CD4-positive, alpha-beta T cell (primary cell): Measurements from ENCODE around the gene PTPRM. TPM values are rescaled to one million over a fixed set of nuclear protein-coding genes. Genes with fewer than 3 reads are reported as not detected.

Experiments
- ATAC-seq: fragments of 200-7000 bp; cut with Tn5 transposase; one replicate; pipeline ENCODE4 v1.10.0; 2022; ENCODE audit warnings: mild to moderate bottlenecking; ENCODE audit not compliant: poor library complexity
- CTCF ChIA-PET: fragments of 350-600 bp; sonication (Branson Sonifier 250); formaldehyde crosslinking; loops from one replicate; lab custom pipeline; 2021; ENCODE audit warnings: antibody characterized with exemption, inconsistent platforms; lab: Charles Lee
- POLR2A ChIA-PET: fragments of 350-600 bp; sonication (Branson Sonifier 250); formaldehyde crosslinking; loops from one replicate; lab custom pipeline; 2021; ENCODE audit warnings: antibody characterized with exemption, inconsistent platforms; lab: Charles Lee
- DNase-seq, 14 experiments: peaks; one replicate each; pipeline ENCODE4 v3.0.0-alpha.2; 2013 to 2020; ENCODE audit warnings: mixed read lengths in 2 of 14
- H3K27ac ChIP-seq, 2 donors: one replicate each; pipeline versions ENCODE4 v1.5.1 to v1.7.0; 2013; ENCODE audit warnings: low read length in 2 of 2, low read depth in 1 of 2, mild to moderate bottlenecking in 1 of 2
- H3K27me3 ChIP-seq, 2 experiments: 1 replicate in 1 of 2; 2 replicates in 1 of 2; pipeline versions ENCODE4 v1.6.1 to v1.7.0; 2013; ENCODE audit warnings: low read length in 2 of 2, control low read depth in 1 of 2, mild to moderate bottlenecking in 1 of 2, moderate library complexity in 1 of 2; ENCODE audit not compliant: insufficient read depth in 2 of 2, control insufficient read depth in 1 of 2
- H3K36me3 ChIP-seq: one replicate; pipeline ENCODE4 v1.6.1; 2013; ENCODE audit warnings: low read length, control low read depth; ENCODE audit not compliant: insufficient read depth
- H3K4me1 ChIP-seq: one replicate; pipeline ENCODE4 v1.6.1; 2013; ENCODE audit warnings: low read length, control low read depth; ENCODE audit not compliant: insufficient read depth
- H3K4me3 ChIP-seq: one replicate; pipeline ENCODE4 v1.5.1; 2013; ENCODE audit warnings: mild to moderate bottlenecking, low read length, moderate library complexity
- H3K9me3 ChIP-seq, 2 experiments: 1 replicate in 1 of 2; 2 replicates in 1 of 2; pipeline versions ENCODE4 v1.6.1 to v1.7.0; 2013; ENCODE audit warnings: low read length in 2 of 2, mild to moderate bottlenecking in 2 of 2, control low read depth in 1 of 2, moderate library complexity in 1 of 2; ENCODE audit not compliant: control insufficient read depth in 1 of 2, insufficient read depth in 1 of 2
- H3K27ac Mint-ChIP-seq: one replicate; pipeline ENCODE4 v1.8.0; 2020; ENCODE audit warnings: mixed read lengths
- H3K27me3 Mint-ChIP-seq: one replicate; pipeline ENCODE4 v1.8.0; 2021; ENCODE audit warnings: mixed read lengths
- H3K36me3 Mint-ChIP-seq: one replicate; pipeline ENCODE4 v1.8.0; 2021; ENCODE audit warnings: low read depth, mixed read lengths
- H3K4me1 Mint-ChIP-seq: one replicate; pipeline ENCODE4 v1.8.0; 2021; ENCODE audit warnings: low read depth, mixed read lengths
- H3K4me3 Mint-ChIP-seq: one replicate; pipeline ENCODE4 v1.8.0; 2020; ENCODE audit warnings: mild to moderate bottlenecking, mixed read lengths
- H3K9me3 Mint-ChIP-seq: one replicate; pipeline ENCODE4 v1.8.0; 2020; ENCODE audit warnings: mixed read lengths
- intact Hi-C, 2 experiments: fragments of 100-400 bp; cut with DNase I in 1 of 2; cut with micrococcal nuclease in 1 of 2; formaldehyde crosslinking; loops; one replicate each; pipeline versions ENCODE4 v1.15.1 to v1.9.0; 2023 to 2025; cut with DNase I, micrococcal nuclease
- total RNA-seq, 174 experiments: library from RNA in 2 of 174; stranded (reverse) in 2 of 174; gene quantifications; one replicate each; pipeline ENCODE4 v1.2.3 and lab custom pipeline; 2021 to 2026
- TF ChIP-seq, protein P1 (sequence below): fragments of 200-600 bp; IDR thresholded peaks from one replicate; pipeline ENCODE4 v1.8.0; 2022; ENCODE audit warnings: antibody characterized with exemption, mild to moderate bottlenecking

The PTPRM gene
- total RNA-seq, 2 experiments from 2014 or later = 21.7 to 21.9 TPM

GRCh38 chr18:8337211-8337610, 770.1 kb downstream of the PTPRM start:
- POLR2A ChIA-PET = no interaction called here
- H3K4me1 ChIP-seq = no peaks in the 10 kb centered on the region
- H3K27ac Mint-ChIP-seq = no peak overlapping the region

GRCh38 chr18:8339210-8339609, 772.1 kb downstream of the PTPRM start:
- no peak for DNase-seq
- ChIA-PET POLR2A (no interaction called here), CTCF (no interaction called here)

More at GRCh38 chr18:8337211-8337610, 770.1 kb downstream of the PTPRM start:
- H3K27me3 ChIP-seq = no peaks in the 10 kb centered on the region
- no peaks in the 10 kb centered on the region for H3K4me1 Mint-ChIP-seq
- H3K4me3 ChIP-seq = no peak overlapping the region
- intact Hi-C loops = no loop called here
- H3K27ac ChIP-seq = no peak overlapping the region
- H3K36me3 Mint-ChIP-seq = no peaks in the 10 kb centered on the region
- DNase-seq = no peak
- H3K36me3 ChIP-seq = no peaks in the 10 kb centered on the region
- no peak overlapping the region for H3K4me3 Mint-ChIP-seq
- CTCF ChIA-PET = no interaction called here
- H3K27me3 Mint-ChIP-seq = no peaks in the 10 kb centered on the region
- H3K9me3 Mint-ChIP-seq = no peaks in the 10 kb centered on the region
- peaks cover 0 to 4% of the 10 kb centered on the region in 2 experiments for H3K9me3 ChIP-seq
- no peak for ATAC-seq
- TF ChIP-seq, protein P1, sequence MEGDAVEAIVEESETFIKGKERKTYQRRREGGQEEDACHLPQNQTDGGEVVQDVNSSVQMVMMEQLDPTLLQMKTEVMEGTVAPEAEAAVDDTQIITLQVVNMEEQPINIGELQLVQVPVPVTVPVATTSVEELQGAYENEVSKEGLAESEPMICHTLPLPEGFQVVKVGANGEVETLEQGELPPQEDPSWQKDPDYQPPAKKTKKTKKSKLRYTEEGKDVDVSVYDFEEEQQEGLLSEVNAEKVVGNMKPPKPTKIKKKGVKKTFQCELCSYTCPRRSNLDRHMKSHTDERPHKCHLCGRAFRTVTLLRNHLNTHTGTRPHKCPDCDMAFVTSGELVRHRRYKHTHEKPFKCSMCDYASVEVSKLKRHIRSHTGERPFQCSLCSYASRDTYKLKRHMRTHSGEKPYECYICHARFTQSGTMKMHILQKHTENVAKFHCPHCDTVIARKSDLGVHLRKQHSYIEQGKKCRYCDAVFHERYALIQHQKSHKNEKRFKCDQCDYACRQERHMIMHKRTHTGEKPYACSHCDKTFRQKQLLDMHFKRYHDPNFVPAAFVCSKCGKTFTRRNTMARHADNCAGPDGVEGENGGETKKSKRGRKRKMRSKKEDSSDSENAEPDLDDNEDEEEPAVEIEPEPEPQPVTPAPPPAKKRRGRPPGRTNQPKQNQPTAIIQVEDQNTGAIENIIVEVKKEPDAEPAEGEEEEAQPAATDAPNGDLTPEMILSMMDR = no peak

DNA sequence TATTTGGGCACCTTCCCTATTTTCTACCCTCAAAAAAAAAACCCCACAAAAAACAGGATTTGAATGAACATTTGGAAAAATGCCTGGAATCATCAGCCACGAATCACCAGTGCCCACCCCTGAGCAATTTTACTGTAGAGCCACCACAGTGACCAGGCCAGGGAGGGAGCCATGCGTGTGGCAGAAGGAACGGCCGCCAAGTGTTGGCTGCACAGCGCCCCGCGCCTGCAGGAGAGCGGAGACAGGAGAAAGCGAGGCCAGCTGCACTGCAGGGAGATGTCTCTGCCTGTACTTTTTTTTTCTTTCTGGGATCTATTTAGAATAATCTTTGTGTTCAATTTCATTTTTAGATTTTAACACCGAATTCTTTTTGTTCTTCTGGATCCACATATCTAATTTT, 772.8 kb downstream of the PTPRM start:
- no peaks in the 10 kb centered on the region for H3K4me1 Mint-ChIP-seq
- H3K36me3 Mint-ChIP-seq = no peaks in the 10 kb centered on the region
- Histone ChIP-seq H3K27me3 (no peaks in the 10 kb centered on the region), H3K36me3 (no peaks in the 10 kb centered on the region), H3K27ac (no peak overlapping the region), H3K9me3 (no peaks in the 10 kb centered on the region), H3K4me3 (no peak overlapping the region), H3K4me1 (no peaks in the 10 kb centered on the region)
- no peaks in the 10 kb centered on the region for H3K9me3 Mint-ChIP-seq
- ATAC-seq = no peak
- H3K27me3 Mint-ChIP-seq = no peaks in the 10 kb centered on the region
- CTCF ChIA-PET = no interaction called here
- POLR2A ChIA-PET = no interaction called here
- DNase-seq = no peak
- no peak overlapping the region for H3K4me3 Mint-ChIP-seq
- no peak overlapping the region for H3K27ac Mint-ChIP-seq
- TF ChIP-seq, protein P1 = no peak
- intact Hi-C loops = no loop called here

More at GRCh38 chr18:8339210-8339609, 772.1 kb downstream of the PTPRM start:
- H3K9me3 ChIP-seq = peaks cover 0 to 2% of the 10 kb centered on the region in 2 experiments
- no peak for ATAC-seq
- TF ChIP-seq, protein P1 = no peak
- no peaks in the 10 kb centered on the region for H3K4me1 ChIP-seq
- intact Hi-C loops = no loop called here
- H3K9me3 Mint-ChIP-seq = no peaks in the 10 kb centered on the region
- H3K27me3 ChIP-seq = no peaks in the 10 kb centered on the region
- H3K27ac ChIP-seq = no peak overlapping the region
- no peaks in the 10 kb centered on the region for H3K36me3 ChIP-seq
- H3K27me3 Mint-ChIP-seq = no peaks in the 10 kb centered on the region
- no peak overlapping the region for H3K4me3 Mint-ChIP-seq
- no peaks in the 10 kb centered on the region for H3K4me1 Mint-ChIP-seq
- no peaks in the 10 kb centered on the region for H3K36me3 Mint-ChIP-seq
- no peak overlapping the region for H3K4me3 ChIP-seq
- no peak overlapping the region for H3K27ac Mint-ChIP-seq
